Stimulated activated CD4-positive, alpha-beta T cell treated with anti-CD3 and anti-CD28 coated beads, Interleukin-2, amount 100 ng/mL, for 48 hours (primary cell): Measurements from ENCODE around the gene GOSR2.

ENCODE experiments used
- DNase-seq, 2 donors: peaks; one replicate each; pipeline ENCODE4 v3.0.0-alpha.2; 2020

Gene GOSR2

GRCh38 chr17:46922804-46923635 is at the start of gene GOSR2:
Gene GOSR2 (plus strand): TSS chr17:46923160. CDS start chr17:46923193, 33 bp downstream.
- peak; percentile 88 to 89 for DNase-seq

GRCh38 chr17:46873941-46874645 is 48.9 kb upstream of the GOSR2 start:
- no peak for DNase-seq

DNA sequence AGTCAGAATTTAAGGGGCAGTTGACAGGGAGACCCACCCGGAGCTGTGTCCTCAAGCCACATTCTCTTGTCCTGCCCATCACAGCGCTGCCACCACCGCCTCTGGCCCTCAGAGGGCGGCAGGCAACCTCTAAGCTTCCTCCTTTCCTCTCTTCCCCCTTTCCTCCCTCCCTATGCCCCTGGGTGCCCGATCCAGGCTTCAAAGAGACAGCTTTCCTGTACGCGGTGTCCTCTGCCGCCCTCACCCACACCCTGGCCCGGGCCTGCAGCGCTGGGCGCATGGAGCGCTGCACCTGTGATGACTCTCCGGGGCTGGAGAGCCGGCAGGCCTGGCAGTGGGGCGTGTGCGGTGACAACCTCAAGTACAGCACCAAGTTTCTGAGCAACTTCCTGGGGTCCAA is 48.1 kb upstream of the GOSR2 start:
- no peak for DNase-seq

DNA sequence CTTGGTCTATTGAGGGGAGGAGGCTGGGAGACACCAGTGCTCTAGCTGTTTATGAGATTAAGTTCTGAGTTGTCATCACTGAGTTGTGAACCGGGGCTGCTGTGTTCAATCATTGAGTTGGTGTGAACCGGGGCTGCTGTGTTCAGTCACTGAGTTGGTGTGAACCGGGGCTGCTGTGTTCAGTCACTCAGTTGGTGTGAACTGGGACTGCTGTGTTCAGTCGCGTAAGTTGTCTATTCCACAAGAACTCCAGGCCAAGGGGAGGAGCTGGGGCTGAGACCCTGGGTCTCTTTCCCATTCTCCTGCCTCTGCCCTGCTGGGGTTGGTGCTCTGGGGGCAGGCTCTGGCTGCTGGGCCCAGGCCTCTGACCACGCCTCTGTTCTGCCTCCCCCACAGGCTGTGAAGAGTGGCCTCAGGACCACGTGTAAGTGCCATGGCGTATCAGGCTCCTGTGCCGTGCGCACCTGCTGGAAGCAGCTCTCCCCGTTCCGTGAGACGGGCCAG is 47.1 kb upstream of the GOSR2 start:
- DNase-seq, result no peak

- DNase-seq, result no peak
Measured at GRCh38 chr17:46876353-46876887, 46.5 kb upstream of the GOSR2 start.

- no peak for DNase-seq
Measured at GRCh38 chr17:46876926-46877325, 46.0 kb upstream of the GOSR2 start.

DNA sequence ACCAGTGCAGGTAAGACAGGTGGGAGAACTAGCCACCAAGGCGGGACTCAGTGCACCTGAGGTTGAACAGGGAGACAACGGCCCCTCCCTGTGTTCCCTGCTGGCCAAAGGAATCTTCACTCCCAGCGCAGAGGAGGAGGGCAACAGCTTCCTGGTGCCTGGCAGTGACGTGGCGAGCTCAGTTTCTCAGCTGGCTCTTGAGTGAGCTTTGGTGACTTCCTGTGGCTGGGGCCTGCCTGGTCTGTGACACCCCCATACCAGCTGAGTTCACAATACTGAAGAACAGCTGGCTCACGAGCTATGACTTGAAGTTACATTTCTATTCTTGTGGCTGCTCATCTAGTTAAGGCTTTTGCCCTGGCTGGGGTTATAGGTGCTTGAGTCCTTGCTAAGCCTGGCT is 45.5 kb upstream of the GOSR2 start:
- DNase-seq, result no peak

DNA sequence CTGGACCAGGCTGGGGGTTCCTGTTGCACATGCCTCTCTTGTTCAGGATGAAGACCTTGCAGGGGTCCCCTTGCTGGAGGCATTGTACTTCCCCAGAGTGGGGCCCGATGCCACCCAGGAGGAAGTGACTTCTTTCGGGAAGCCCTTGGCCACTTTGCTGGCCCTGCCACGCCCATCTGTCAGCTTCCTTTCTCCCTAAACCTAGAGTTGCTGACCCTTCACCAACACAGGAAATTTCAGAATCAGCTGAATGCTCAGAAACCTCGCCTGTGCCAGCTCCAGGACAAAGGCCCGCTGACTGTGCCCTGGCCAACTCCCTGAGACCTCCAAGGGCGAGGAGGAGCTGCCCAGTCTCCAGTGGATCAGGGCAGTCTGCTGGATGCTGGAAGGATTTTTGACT is 44.9 kb upstream of the GOSR2 start:
- DNase-seq, result no peak

DNA sequence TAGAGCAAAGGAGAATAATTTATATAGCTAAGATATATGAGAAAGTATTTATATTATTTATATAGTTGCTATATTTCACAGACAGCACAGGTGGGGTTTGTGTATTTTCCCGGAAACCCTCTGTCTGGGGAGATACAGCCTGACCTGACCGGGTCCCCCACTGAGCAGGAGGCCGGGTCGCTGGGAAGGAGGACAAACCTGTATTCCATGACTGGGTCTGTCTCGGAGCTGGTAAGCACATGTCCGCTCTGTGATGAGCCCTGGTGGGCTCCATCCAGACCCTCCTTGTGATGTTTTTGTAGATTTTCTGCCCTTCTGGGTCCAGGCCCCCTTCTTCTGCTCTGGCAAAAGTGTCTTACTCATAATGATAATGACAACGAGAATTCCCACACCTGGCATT is 43.9 kb upstream of the GOSR2 start:
- no peak for DNase-seq

DNA sequence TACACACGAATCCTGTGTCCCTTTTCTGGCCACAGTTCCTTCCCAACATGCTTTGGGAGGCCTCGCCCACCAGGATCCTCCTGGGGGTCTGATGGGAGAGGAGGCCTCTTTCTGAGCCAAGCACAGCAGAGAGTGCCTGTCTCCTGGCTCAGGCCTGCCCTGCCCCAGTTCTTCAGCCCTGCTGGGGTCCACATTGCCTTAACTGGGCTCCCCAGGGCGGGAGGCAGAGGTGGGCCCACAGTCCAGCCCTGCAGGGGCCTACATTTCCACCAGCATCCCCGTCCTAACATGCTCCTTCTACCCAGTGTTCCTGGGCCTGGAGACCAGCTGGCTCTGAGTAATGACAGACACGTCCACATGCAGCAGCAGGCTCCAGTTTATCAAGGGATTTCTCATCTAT is 41.9 kb upstream of the GOSR2 start:
- DNase-seq, result no peak

- no peak for DNase-seq
Measured at GRCh38 chr17:46882666-46883065, 40.3 kb upstream of the GOSR2 start.

DNA sequence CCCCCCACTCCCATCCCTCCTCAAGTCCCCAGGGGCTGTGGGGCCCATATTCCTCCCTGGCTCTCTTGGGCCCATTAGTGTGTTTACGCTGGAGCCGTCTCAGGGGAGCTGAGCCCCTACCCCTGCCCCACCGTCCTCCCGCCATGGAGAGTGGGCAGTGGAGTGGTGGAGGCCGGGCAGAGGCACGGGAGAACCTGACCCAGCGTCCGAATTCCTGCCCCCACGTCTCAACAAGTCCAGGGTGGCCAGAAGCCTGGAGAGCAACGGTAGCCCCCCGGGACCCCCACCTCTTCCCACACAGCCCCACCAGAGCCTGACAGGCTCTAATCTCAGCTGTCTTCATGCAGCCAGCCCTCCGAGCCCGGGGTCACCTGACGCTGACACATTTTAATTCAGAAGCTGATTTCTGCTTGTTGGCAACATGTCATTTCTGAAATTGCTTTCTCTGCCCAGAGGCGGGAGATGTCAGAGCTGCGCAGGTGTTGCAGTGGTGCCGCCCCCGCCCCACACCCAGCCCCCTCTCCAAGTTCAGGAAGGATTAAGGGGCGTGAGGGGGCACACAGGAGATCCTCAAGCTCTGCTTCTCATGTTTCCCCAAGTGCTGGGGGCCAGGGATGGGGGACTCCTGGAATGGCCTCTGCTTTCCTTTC is 39.0 kb upstream of the GOSR2 start:
- no peak for DNase-seq

DNA sequence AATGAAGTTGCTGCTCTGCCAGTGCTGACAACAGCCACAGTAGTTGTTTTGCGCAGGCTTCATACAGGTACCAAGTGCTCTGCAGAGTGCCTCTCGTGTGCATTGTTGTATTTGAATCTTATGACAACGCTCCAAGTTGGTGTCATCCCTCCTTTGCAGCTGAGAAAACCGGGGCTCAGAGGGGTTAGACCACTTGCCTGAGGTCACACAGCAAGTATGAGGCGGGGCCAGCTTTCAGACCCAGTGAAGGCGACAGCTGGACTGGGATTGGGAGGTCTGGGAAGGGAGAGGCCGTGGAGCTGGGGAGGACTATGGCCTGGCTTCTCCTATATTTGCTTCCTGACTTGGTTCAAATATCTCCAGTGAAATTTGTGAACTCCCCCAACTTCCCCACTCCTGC is 38.4 kb upstream of the GOSR2 start:
- DNase-seq, result no peak

- no peak for DNase-seq
Measured at GRCh38 chr17:46885415-46886309, 37.3 kb upstream of the GOSR2 start.

- no peak for DNase-seq
Measured at GRCh38 chr17:46886310-46886663, 36.7 kb upstream of the GOSR2 start.

DNA sequence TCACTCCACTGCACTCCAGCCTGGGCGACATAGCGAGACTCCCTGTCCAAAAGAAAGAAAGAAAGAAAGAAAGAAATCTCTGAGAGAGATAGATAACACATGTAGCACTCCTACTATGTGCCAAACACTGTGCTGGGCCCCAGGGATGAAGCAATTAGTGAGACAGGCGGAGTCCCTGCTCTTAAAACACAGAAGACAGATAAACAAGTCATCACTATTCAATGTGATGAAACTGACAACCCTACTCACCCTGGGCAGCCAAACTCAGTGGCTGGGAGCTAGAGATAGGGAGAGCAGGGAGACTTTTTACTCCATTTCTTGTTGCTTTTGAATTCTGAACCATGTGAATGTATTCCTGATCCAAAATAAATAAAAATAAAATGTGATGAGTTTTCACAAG is 35.2 kb upstream of the GOSR2 start:
- DNase-seq, result no peak

DNA sequence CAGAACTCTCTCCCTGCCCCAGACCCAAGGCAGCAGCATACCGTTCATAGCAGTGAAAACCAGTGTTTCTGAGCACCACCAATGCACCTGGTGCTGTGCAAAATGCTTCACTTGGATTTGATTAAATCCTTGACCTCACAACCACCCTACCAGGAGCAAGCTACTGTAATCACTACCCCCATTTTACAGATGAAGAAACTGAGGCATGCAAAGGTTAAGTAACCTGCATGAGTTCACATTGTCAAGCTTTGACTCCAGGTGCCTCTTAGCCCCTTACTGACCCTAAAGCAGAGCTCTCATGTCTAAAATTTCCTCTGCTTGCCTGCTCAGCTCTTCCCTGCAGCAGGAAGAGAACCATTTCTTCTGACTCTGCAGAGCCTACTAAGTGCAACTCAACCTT is 34.2 kb upstream of the GOSR2 start:
- no peak for DNase-seq

- DNase-seq, result no peak
Measured at GRCh38 chr17:46889519-46889918, 33.4 kb upstream of the GOSR2 start.

GRCh38 chr17:46889992-46890564 is 32.9 kb upstream of the GOSR2 start:
- DNase-seq, result no peak

DNA sequence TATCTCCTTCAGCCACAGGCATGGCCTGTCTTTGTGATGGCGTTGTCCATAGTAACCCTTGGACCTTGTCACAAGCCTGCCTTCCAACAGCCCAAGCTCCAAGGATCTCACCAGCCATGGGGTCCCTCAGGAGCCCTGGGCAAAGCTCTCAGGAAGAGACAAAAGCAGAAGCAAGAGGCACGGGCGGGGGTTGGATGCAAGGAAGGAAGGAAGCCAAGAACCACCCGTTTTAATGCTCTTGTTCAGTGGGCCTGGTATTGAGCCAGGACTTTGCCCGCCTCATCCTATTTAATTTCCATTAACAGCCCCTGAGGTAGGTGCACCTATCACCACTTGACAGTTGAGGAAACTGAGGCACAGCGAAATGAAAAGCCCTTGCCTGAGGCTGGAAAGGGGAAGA is 32.3 kb upstream of the GOSR2 start:
- DNase-seq, result no peak

DNA sequence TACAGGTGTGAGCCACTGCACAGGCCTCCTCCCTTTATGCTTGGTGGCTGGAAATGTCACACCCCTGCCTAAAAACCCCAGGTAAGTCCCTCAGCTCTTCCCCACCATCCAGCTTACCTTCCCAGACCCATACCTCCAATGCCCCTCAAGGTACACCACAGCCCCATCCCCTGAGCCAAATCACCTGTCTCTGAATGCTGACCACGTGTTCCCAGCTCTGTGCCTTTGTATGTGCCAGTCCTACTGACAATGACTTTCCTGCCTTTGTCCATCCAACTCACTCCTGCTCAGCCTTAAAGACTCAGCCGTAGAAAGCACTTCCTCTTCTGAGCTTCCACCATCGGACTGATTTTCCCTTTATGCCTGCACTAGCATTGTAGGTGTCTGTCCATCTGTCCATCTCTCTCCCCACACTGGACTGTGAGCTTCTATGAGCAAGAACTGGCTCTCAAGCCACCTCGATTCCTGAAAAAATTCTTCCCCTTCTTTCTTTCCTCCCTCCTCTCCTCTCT is 30.7 kb upstream of the GOSR2 start:
- DNase-seq, result no peak

DNA sequence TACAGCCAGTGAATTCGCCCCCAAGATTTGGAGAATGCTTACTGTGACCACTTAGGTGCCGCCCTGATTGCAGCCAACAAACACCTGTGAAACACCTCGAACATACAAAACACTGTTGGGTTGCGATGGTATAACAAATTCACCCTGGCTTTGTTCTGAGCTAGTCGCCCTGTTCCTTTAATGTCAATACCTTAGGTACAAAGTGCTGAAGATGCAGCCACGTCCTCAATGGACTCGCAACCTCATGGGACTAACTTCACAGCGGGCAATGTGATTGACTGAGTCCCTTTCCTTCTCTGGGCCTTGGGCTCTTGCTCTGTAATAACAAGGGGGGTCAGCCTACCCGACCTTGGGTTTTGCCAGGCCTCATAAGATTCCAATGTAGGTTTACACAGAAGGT is 28.9 kb upstream of the GOSR2 start:
- DNase-seq, result no peak
